KMS-11 (cell line): Measurements from ENCODE around the gene GRID2.

Source experiments
- H2AFZ ChIP-seq: fragments of 200-600 bp; sonication (generic); 2 replicates; pipeline ENCODE4 v1.6.1; 2016; ENCODE audit warnings: antibody characterized with exemption, mixed run types, low read depth
- H3K27ac ChIP-seq: fragments of 200-600 bp; sonication (generic); 2 replicates; pipeline ENCODE4 v1.6.1; 2016; ENCODE audit warnings: mild to moderate bottlenecking, mixed run types
- H3K27me3 ChIP-seq: fragments of 200-600 bp; sonication (generic); 2 replicates; pipeline ENCODE4 v1.6.1; 2017; ENCODE audit warnings: mild to moderate bottlenecking, low read depth, mixed run types, moderate library complexity; ENCODE audit not compliant: insufficient read depth
- H3K36me3 ChIP-seq: fragments of 200-600 bp; sonication (generic); 2 replicates; pipeline ENCODE4 v1.6.1; 2017; ENCODE audit warnings: mild to moderate bottlenecking, mixed run types; ENCODE audit not compliant: insufficient read depth
- H3K4me1 ChIP-seq: fragments of 200-600 bp; sonication (generic); 2 replicates; pipeline ENCODE4 v1.6.1; 2016; ENCODE audit warnings: mild to moderate bottlenecking, low read depth, mixed run types; ENCODE audit not compliant: poor library complexity, severe bottlenecking
- H3K4me2 ChIP-seq: fragments of 200-600 bp; sonication (generic); 2 replicates; pipeline ENCODE4 v1.7.0; 2016; ENCODE audit warnings: mild to moderate bottlenecking, mixed run types
- H3K4me3 ChIP-seq: fragments of 200-600 bp; sonication (generic); IDR thresholded peaks from 2 replicates; pipeline ENCODE4 v1.6.1; 2017; ENCODE audit warnings: low read depth, low read length, mixed read lengths; ENCODE audit not compliant: insufficient read depth
- H3K79me2 ChIP-seq: fragments of 200-600 bp; sonication (generic); 2 replicates; pipeline ENCODE4 v1.6.1; 2016; ENCODE audit warnings: low read depth, mixed run types; ENCODE audit not compliant: insufficient read depth
- H3K9ac ChIP-seq: fragments of 200-600 bp; sonication (generic); 2 replicates; pipeline ENCODE4 v1.6.1; 2016; ENCODE audit warnings: mild to moderate bottlenecking, mixed run types
- H4K20me1 ChIP-seq: fragments of 200-600 bp; sonication (generic); 2 replicates; pipeline ENCODE4 v1.6.1; 2016; ENCODE audit warnings: mild to moderate bottlenecking, mixed run types; ENCODE audit not compliant: insufficient read depth
- CTCF ChIP-seq: fragments of 200-600 bp; sonication (generic); conservative IDR thresholded peaks from 2 replicates; pipeline ENCODE4 v1.6.1; 2017; ENCODE audit warnings: low read depth, mild to moderate bottlenecking, antibody characterized with exemption, low read length, moderate library complexity, mixed read lengths

Gene GRID2

DNA sequence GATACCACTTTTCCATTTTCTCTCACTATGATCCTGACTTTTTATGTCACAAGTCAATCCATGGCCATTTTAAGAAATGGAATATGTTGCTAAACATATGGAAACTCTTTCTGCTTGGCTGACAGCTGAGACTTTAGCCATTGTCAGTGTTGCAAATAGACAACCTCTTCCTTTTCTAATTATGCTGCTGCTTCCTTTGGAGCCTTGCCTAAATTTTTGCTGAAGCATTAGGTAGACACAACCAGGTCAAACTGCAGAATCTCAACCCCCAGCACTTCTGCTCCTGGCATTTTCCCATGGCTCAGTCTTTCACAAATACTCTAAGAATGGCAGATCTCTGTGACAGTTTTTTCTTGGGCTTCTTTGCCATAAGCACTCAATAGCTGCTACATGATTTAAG is 543.3 kb downstream of the GRID2 start:
- Histone ChIP-seq H4K20me1 (no peaks in the 10 kb centered on the region), H2AFZ (no peak overlapping the region), H3K4me1 (no peaks in the 10 kb centered on the region), H3K36me3 (no peaks in the 10 kb centered on the region), H3K27ac (no peak overlapping the region), H3K79me2 (no peaks in the 10 kb centered on the region), H3K4me3 (no peak overlapping the region), H3K27me3 (no peaks in the 10 kb centered on the region), H3K4me2 (no peak overlapping the region), H3K9ac (no peak overlapping the region)
- TF ChIP-seq CTCF, result no peak

DNA sequence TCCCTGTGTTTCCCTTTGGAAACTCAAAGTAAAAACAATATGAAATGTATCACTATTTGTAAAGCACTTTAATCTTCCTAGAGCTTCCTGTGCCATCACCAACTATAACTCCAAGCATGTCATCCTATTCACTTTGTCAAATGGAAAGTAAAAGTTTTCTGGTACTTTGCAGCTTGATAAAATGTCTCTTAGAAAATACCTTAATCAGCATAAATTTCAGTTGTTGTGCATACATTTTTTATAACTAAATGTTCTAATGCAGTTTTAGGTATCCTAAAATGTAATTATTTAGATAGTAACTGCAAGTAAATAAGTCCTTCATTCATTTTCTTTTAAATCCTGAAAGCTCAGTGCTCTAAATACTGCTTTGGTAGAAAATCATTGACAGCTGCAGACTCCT is 558.7 kb downstream of the GRID2 start:
- no peak overlapping the region for H3K27ac ChIP-seq
- no peaks in the 10 kb centered on the region for H3K36me3 ChIP-seq
- no peak overlapping the region for H3K9ac ChIP-seq
- H3K27me3 ChIP-seq, result no peaks in the 10 kb centered on the region
- no peak for TF ChIP-seq CTCF
- H3K4me2 ChIP-seq, result no peak overlapping the region
- no peak overlapping the region for H2AFZ ChIP-seq
- H3K4me1 ChIP-seq, result no peaks in the 10 kb centered on the region
- no peaks in the 10 kb centered on the region for H4K20me1 ChIP-seq
- no peak overlapping the region for H3K4me3 ChIP-seq
- H3K79me2 ChIP-seq, result no peaks in the 10 kb centered on the region

DNA sequence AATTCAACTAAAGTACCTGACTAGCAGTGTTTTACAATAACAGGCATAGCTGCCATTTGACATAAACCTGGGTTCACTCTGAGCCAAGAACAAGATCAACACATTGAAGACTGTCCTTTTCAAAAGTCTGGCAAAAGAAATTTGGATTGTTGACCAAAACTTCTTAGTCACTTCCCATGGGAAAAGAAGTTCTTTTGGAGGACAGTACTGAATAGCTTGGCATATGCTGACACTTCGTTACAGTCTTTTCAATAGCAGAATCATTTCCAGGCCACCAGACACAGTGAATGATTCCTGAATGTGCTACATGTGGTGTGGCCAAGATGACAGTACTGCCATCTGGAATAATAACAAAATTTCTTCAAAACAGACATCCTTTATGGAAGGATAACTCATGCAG is 560.3 kb downstream of the GRID2 start:
- no peaks in the 10 kb centered on the region for H4K20me1 ChIP-seq
- no peak overlapping the region for H3K27ac ChIP-seq
- no peak overlapping the region for H3K4me2 ChIP-seq
- no peaks in the 10 kb centered on the region for H3K79me2 ChIP-seq
- no peaks in the 10 kb centered on the region for H3K4me1 ChIP-seq
- H3K27me3 ChIP-seq, result no peaks in the 10 kb centered on the region
- TF ChIP-seq CTCF, result no peak
- no peaks in the 10 kb centered on the region for H3K36me3 ChIP-seq
- H2AFZ ChIP-seq, result no peak overlapping the region
- H3K4me3 ChIP-seq, result no peak overlapping the region
- no peak overlapping the region for H3K9ac ChIP-seq

- Histone ChIP-seq H2AFZ (no peak overlapping the region), H3K4me1 (no peaks in the 10 kb centered on the region), H3K4me3 (no peak overlapping the region), H4K20me1 (no peaks in the 10 kb centered on the region), H3K27ac (no peak overlapping the region), H3K79me2 (no peaks in the 10 kb centered on the region), H3K36me3 (no peaks in the 10 kb centered on the region), H3K9ac (no peak overlapping the region), H3K4me2 (no peak overlapping the region), H3K27me3 (no peaks in the 10 kb centered on the region)
- TF ChIP-seq CTCF, result no peak
Measured at GRCh38 chr4:92872604-92873003, 568.8 kb downstream of the GRID2 start.

DNA sequence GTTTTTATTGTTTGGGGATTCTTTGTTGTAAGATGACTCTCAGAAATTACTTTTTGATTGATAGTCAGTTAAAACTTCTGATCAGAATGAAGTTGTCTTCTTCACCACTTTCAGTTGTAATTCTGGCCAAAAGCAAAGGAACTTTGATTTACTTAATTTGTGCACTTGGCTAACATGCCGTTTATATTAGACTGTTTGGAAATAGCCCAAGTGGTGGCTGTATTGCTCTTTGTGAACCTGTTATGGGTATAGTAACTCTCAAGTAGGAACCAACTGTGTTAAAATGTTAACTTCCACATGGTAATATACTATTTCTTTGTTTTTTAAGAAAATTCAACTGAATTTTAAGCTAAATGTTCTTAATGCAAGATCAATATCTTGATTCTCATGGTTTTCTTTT is 581.9 kb downstream of the GRID2 start:
- H3K27ac ChIP-seq, result no peak overlapping the region
- no peak overlapping the region for H3K4me3 ChIP-seq
- H3K36me3 ChIP-seq, result no peaks in the 10 kb centered on the region
- H3K27me3 ChIP-seq, result no peaks in the 10 kb centered on the region
- H2AFZ ChIP-seq, result no peak overlapping the region
- no peak overlapping the region for H3K4me2 ChIP-seq
- TF ChIP-seq CTCF, result no peak
- H3K4me1 ChIP-seq, result no peaks in the 10 kb centered on the region
- no peaks in the 10 kb centered on the region for H4K20me1 ChIP-seq
- H3K9ac ChIP-seq, result no peak overlapping the region
- H3K79me2 ChIP-seq, result no peaks in the 10 kb centered on the region
